Amniotic stem cell (primary cell): Measurements from ENCODE around the gene STRA6.

Experiments
- DNase-seq: peaks from one replicate; lab custom pipeline; 2025; lab: John Stamatoyannopoulos, UW

STRA6 gene

GRCh38 chr15:74226761-74227540 is 24.4 kb upstream of the STRA6 start:
- DNase-seq: no peak

GRCh38 chr15:74225928-74226327 is 23.3 kb upstream of the STRA6 start:
- no peak for DNase-seq

DNA sequence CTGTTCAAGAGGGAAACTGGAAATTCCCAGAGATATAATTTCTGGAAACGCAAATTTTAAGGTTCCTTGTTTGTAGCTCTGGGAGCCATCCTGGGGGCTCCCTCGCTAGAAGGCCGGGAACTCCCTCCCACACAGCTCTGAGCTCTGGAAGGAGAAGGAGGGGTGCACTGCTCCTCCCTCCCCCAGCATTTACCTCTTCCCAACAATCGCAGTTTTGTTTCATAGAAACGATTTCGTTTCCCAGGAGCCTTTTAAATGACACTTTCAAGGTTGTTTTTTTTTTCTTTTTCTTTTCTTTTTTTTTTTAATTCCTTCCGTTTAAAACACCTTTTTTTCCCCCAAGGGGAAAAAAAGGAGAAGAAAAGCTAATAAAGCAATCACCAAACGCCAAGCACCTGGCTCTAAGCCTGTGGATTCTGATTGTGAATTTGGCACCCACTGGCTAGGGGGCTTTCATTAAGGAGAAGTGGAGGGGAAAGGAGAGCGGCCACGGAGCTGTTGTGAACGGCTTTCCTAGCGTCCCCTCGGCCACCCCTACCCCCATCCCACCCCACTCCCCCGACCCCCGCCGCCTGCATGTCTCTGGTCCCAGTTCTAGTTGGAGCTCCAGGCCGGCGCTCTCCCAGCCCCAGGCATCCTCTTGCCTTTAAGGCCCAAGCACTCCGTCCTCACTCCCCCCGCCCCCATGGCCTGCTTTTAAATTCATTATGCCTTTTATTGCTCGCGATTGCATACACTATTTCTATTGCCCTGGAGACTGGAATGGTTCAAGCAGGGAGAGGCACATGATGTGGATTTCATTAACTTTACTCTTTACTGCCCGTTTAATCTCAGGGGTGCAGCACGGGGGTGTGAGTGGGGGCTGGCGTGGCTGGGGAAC is 19.9 kb upstream of the STRA6 start:
- DNase-seq: no peak

GRCh38 chr15:74221399-74222239 is 19.0 kb upstream of the STRA6 start:
- DNase-seq: no peak

- no peak for DNase-seq
Measured at GRCh38 chr15:74220475-74221248, 18.1 kb upstream of the STRA6 start.

- DNase-seq: no peak
Measured at GRCh38 chr15:74217907-74218885, 15.6 kb upstream of the STRA6 start.

GRCh38 chr15:74216949-74217348 is 14.4 kb upstream of the STRA6 start:
- DNase-seq: no peak

DNA sequence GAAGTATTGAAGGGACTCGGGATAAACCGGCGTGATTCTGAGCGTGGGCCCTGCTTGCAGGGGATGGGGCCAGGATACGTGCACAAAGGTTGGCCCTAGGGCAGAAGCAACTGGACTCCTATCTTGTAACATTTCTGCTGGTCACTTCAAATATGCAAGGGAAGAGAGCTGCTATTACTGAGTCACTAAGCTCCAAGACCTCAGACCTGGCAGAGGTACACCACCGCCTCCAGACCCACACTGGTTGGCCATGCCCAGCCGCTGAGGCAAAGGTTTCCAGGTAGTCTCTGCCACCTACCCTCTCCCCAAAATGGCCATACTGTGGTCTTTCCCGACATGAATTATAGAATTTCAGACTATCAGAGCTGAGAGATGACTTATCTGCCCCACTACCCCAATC is 13.4 kb upstream of the STRA6 start:
- no peak for DNase-seq

DNA sequence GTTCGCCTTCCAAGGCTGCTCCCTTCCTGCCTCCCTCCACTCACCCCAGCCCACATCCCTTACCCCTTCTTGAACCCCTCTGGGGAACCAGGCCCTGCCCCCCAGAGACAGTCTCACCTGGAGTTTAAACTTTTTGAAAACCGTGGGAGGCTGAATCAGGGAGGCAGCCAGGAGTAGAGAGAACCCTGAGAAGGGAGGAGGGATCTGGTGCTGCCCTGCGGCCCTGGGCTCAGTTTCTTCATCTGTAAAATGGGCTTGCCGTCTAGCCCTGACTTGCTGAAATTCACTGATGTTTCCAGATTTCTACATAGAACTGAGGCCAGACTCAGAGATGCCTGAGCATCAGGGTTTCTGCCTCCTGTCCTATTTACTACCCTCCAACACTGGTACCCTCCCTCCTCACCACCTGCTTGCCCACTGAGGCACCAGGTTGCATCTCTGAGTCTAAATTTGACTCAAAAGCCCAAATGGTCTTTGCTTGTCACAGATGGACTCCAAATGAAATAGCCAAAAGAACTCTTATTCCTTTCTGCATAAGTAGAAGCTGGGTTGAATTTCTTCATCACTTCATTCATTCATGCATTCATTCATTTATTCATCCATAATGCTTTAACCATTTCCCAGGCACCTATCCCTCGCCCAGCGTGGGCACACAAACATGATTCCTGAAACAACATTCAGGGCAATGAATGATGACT is 11.9 kb upstream of the STRA6 start:
- no peak for DNase-seq

DNA sequence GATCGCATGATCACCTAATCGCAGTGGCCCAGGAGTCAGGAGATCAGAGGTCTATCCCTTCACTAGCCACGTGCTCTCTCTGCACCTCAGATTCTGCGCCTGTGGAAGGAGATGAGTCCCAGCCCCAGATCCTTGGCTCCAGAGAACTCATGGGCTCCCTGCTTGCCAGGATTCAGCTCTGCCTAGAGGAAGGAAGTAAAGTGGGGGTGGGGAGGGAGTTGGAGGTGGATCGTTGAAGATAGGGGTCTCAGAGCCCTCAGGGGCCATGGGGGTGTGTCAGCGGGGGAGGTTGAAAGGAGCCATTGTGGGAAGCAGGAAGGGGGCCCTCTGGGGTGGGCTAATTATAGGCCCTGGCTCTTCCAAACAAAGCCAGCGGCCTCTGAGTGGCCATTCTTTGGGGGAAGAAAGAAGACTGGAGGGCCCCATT is 11.3 kb upstream of the STRA6 start:
- no peak for DNase-seq

GRCh38 chr15:74212494-74212893 is 9.9 kb upstream of the STRA6 start:
- no peak for DNase-seq

DNA sequence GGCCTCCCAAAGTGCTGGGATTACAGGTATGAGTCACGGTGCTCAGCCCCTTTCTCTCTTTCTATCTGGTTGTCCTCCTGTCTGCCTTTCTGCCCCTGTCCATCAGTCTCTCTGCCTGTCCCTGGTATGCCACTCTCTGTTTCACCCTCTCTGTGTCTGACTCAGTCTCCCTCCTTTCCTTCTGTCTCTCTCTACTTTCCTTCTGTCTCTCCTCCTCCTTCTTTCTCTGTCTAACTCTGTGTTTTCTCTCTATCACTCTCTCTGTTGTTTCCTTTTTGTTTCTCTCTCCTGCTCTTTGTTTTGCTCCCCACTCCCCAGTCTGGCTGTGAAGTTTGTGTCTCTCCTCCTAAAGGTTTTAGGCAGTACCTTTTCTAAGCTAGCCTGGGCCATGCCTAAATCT is 9.1 kb upstream of the STRA6 start:
- no peak for DNase-seq

- DNase-seq: no peak
Measured at GRCh38 chr15:74210729-74211128, 8.1 kb upstream of the STRA6 start.

DNA sequence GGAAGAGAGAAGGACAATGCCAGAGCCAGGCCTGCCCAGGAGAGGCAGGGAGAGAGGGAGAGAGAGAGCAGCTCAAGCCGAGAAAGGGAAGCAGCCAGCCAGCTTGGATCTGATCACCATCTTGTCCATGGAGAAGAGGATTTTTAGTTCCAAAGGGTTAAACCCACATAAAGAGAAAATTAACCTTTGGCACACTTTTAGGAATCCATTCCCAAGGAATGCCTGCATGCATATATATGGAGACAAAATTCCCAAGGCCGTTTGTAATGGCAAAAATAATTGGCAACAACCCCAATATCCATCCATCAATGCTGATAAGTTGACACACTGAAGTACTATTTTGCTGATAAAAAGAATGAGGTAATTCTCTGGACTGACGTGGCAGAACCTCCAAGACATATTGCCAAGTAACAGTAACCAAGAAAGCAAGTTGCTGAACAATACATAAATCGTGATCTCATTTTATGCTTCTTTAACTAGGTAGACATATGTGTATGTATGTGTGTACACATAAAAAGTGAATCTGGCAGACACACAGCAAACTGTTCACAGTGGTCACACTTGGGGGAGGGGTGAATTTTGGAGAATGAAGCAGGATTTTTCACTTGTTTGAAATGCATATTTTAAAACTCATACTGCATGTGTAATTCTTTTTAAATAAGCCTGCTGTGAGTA is 7.5 kb upstream of the STRA6 start:
- DNase-seq: no peak

DNA sequence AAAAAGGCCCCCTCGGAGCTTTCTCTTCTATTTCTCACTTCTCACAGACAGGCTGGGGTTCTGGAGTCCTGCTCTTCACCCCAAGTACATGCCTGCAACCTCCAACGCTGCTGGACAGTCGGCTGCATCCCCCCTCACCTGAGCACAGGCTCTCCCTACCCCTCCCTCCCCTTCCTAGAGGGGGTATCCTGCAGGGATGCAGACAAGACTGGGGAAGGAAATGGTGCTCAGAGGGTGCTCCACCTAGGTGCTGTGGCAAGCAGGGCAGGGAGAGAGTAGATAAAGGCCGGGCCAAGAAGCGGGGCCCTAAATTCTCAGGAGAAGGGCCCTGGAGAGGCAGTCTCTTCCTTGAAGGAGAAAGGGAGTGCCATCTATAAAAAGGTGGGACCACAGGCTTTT is 7.0 kb upstream of the STRA6 start:
- no peak for DNase-seq

- no peak for DNase-seq
Measured at GRCh38 chr15:74208901-74209559, 6.4 kb upstream of the STRA6 start.

DNA sequence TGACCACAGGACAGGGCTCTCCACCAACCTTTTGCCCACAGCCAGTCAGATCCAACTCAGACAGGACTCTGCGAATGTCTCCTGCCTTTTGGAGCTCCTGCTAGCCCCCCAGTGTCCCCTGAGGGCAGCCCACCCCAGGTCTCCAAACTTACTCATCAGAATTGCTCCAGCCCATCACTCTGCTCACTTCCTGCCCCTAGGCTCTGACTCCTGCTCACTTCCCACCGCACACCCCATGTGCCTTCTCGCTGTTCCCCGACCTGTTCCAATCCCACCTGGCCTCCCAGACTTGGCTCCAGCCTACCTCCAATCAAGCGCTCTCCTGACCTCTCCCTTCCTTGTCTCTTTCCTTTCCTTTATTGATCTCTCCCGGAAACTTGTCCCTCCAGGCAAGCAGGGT is 5.9 kb upstream of the STRA6 start:
- no peak for DNase-seq

GRCh38 chr15:74207652-74208440 is 5.3 kb upstream of the STRA6 start:
- DNase-seq: no peak
